Astrocyte of the cerebellum (primary cell): ENCODE measurements around the gene RAD9A.

Source experiments
- DNase-seq: peaks from one replicate; pipeline ENCODE4 v3.0.0-alpha.2; 2011; ENCODE audit warnings: low read depth
- H3K4me3 ChIP-seq: 2 replicates; pipeline ENCODE4 v1.5.1; 2011; ENCODE audit warnings: mild to moderate bottlenecking, low read depth, low read length, moderate library complexity
- in situ Hi-C: cut with HindIII; loops from 2 replicates; pipeline ENCODE4 v1.10.0; 2017; ENCODE audit warnings: low sequenced_read_pairs
- TF ChIP-seq, protein P1 (sequence below): IDR thresholded peaks from 2 replicates; pipeline ENCODE4 v1.5.1; 2012; ENCODE audit warnings: low read length, low read depth, moderate library complexity, mild to moderate bottlenecking; ENCODE audit errors: missing control alignments

RAD9A gene

DNA sequence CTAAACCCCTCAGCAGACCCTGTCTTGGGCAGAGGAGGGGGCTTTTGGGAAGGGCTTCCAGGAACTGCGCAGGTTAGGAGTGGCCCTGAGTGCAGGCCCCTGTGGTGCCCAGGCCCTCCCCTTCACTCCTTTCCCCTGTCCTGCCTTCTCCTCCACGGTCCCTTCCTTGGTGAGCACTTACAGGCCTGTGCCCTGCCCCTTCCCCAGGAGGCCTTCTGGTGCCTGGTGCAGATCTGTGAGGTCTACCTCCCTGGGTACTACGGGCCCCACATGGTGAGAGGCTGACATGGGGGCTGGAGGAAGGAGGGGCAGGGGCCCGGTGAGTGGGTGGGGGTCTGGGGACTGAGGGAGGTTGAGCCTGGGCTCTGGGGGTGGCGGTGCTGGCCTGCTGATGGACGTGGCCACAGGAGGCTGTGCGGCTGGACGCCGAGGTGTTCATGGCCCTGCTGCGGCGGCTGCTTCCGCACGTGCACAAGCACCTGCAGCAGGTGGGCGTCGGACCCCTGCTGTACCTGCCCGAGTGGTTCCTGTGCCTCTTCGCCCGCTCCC is 14.7 kb downstream of the RAD9A start:
- H3K4me3 ChIP-seq = no peak overlapping the region
- in situ Hi-C loops = no loop called here
- TF ChIP-seq, protein P1, sequence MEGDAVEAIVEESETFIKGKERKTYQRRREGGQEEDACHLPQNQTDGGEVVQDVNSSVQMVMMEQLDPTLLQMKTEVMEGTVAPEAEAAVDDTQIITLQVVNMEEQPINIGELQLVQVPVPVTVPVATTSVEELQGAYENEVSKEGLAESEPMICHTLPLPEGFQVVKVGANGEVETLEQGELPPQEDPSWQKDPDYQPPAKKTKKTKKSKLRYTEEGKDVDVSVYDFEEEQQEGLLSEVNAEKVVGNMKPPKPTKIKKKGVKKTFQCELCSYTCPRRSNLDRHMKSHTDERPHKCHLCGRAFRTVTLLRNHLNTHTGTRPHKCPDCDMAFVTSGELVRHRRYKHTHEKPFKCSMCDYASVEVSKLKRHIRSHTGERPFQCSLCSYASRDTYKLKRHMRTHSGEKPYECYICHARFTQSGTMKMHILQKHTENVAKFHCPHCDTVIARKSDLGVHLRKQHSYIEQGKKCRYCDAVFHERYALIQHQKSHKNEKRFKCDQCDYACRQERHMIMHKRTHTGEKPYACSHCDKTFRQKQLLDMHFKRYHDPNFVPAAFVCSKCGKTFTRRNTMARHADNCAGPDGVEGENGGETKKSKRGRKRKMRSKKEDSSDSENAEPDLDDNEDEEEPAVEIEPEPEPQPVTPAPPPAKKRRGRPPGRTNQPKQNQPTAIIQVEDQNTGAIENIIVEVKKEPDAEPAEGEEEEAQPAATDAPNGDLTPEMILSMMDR = no peak
- no peak for DNase-seq

DNA sequence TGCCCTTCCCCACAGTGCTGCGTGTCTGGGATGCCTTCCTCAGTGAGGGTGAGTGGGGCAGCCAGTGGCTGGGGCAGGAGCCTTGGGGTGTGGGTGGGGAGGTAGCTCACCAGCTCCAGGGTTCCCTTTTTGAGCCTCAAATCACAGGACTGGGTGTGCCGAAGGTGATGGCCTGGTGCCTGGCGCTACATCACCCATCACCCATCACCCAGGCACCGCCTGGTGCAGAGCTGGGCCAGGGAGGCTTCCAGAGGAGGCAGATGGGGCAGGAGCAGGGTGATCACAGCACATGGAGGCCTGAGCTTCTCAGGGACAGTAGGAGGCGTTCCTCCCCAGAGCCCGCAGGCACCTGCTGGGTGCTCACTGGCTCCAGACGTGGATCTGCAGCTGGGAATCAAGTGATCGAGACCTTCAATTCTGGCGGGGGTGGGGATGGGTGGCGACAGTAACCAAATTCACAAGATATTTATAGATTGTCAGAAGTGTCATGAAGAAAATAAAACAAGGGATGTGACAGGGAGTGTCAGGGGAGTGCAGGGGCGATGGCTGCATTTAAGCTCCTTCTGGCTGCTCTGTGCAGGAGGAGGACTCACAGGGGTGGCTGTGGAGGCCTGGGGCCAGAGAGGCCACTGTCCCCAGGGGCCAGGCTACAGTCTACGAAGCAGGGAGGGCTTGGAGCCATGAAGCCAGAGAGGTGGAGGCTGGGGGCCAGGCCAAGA is 15.3 kb downstream of the RAD9A start:
- DNase-seq = no peak
- no peak overlapping the region for H3K4me3 ChIP-seq
- TF ChIP-seq, protein P1 = no peak
- in situ Hi-C loops = no loop called here

- no peak for DNase-seq
- no peak overlapping the region for H3K4me3 ChIP-seq
- TF ChIP-seq, protein P1 = no peak
- in situ Hi-C loops = no loop called here
Observed at GRCh38 chr11:67407688-67408163, 15.9 kb downstream of the RAD9A start.

DNA sequence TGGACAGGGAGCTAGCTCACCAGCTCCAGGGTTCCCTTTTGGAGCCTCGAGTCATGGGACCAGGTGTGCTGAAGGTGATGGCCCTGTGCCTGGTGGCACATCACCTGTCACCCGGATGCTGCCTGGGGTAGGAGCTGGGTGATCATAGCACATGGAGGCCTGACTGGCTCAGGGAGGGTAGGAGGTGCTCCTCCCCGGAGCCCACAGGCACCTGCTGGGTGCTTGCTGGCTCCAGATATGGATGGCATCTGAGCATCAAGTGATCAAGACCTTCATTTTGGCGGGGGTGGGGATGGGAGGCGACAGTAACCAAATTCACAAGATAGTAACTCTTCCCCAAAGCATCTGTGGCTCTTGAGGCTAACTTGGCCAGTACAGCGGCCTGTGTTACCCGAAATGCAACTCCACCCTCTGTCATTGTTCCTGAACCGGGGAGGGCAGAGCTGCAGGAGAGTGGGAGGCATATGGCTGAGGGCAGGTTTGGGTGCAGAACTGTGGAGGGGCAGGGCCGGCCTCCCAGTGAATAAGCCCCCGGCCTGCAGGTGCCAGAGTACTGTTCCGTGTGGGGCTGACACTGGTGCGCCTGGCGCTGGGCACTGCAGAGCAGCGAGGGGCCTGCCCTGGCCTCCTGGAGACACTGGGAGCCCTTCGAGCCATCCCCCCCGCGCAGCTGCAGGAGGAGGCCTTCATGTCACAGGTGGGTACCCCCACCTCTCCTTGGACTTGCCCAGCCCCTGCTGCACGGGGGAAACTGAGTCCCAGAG is 16.8 kb downstream of the RAD9A start:
- DNase-seq = no peak
- H3K4me3 ChIP-seq = no peak overlapping the region
- TF ChIP-seq, protein P1 = no peak
- in situ Hi-C loops = no loop called here

DNA sequence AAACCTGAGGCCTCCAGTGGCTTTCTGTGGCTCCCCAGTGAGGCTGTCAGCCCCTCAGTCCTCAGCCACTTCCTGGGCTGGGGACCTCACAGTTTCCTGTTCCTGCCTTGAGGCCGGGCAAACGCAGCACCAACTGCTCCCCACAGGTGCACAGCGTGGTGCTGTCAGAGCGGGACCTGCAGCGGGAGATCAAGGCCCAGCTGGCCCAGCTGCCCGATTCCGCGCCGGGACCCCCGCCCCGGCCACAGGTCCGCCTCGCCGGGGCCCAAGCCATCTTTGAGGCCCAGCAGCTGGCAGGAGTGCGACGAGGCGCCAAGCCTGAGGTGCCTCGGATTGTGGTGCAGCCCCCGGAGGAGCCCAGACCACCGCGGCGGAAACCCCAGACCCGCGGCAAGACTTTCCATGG is 17.5 kb downstream of the RAD9A start:
- in situ Hi-C loops = no loop called here
- TF ChIP-seq, protein P1 = no peak
- DNase-seq = no peak
- no peak overlapping the region for H3K4me3 ChIP-seq

DNA sequence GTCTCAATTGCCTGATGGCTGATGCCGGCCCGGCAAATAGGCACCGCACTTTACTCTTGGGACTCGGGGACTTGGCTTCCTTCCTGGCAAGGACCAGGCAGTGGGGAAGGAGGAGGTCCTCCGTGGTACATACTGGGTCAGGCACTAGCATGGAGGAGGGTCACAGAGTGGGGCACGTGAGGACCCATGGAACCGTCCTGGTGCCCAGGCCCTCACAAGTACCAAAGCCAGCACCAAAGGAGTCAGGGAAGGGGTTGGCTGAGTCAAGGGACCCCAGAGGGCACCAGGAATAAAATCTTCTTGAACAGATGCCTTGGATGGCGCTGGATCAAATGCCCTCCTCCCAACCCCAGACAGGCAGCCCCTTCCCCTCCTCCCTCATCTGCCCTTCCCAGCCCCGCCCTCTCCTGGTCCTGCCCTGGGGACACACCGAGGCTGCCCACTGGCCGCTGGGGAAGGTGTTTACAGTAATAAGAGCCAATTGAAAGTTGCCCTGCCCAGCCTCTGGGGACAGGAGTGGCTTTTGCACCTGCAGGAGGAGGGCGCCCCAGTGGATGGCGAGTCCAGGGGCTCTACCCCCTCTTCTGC is 18.1 kb downstream of the RAD9A start:
- no peak for DNase-seq
- TF ChIP-seq, protein P1 = no peak
- H3K4me3 ChIP-seq = no peak overlapping the region
- in situ Hi-C loops = no loop called here
